Right atrium auricular region (tissue), 2 donors: ENCODE results near the gene C2CD3. TPM values are rescaled to one million over a fixed set of nuclear protein-coding genes. Genes with fewer than 3 reads are reported as not detected.

Experiments
- DNase-seq: peaks from one replicate; pipeline ENCODE4 v3.0.0-alpha.2; 2019; ENCODE audit warnings: low spot score
- H3K27ac ChIP-seq, 2 donors: fragments of 200-600 bp; sonication (generic); 1 replicate in 1 of 2; 2 replicates in 1 of 2; pipeline ENCODE4 v1.5.1; 2016 to 2019
- H3K27me3 ChIP-seq, 2 donors: fragments of 200-600 bp; sonication (generic); one replicate each; pipeline versions ENCODE4 v1.5.1 to v1.6.0; 2017 to 2019
- H3K36me3 ChIP-seq: fragments of 200-600 bp; sonication (generic); one replicate; pipeline ENCODE4 v1.5.1; 2016
- H3K4me1 ChIP-seq, 2 donors: fragments of 200-600 bp; sonication (generic); one replicate each; pipeline versions ENCODE4 v1.5.1 to v1.6.0; 2017 to 2019
- H3K4me3 ChIP-seq, 2 donors: fragments of 200-600 bp; sonication (generic); 1 replicate in 1 of 2; 2 replicates in 1 of 2; pipeline ENCODE4 v1.5.1; 2017 to 2019; ENCODE audit warnings: mild to moderate bottlenecking in 1 of 2, moderate library complexity in 1 of 2
- H3K9me3 ChIP-seq, 2 donors: fragments of 200-600 bp; sonication (generic); one replicate each; pipeline ENCODE4 v1.5.1; 2019
- total RNA-seq, 2 donors: library from RNA; depleted of rRNA; stranded (reverse); fragments of >200 nt; gene quantifications; one replicate each; pipeline ENCODE4 v1.1.0, GENCODE V29; 2016
- TF ChIP-seq, protein P1 (sequence below), 2 donors: fragments of 200-600 bp; sonication (generic); IDR thresholded peaks; one replicate each; pipeline ENCODE4 v1.5.1; 2019; ENCODE audit warnings: antibody characterized with exemption in 2 of 2

C2CD3 gene
- total RNA-seq, 2 donors from 2014 or later, result 15.0 to 15.4 TPM

GRCh38 chr11:74185695-74186094 is 14.9 kb upstream of the C2CD3 start:
- no peaks in the 10 kb centered on the region for H3K4me1 ChIP-seq
- H3K9me3 ChIP-seq, result peaks cover 0 to 2% of the 10 kb centered on the region in 2 donors
- H3K27me3 ChIP-seq, result no peaks in the 10 kb centered on the region
- H3K27ac ChIP-seq, result no peak overlapping the region
- DNase-seq, result no peak
- peaks cover 10% of the 10 kb centered on the region for H3K36me3 ChIP-seq
- TF ChIP-seq, protein P1, sequence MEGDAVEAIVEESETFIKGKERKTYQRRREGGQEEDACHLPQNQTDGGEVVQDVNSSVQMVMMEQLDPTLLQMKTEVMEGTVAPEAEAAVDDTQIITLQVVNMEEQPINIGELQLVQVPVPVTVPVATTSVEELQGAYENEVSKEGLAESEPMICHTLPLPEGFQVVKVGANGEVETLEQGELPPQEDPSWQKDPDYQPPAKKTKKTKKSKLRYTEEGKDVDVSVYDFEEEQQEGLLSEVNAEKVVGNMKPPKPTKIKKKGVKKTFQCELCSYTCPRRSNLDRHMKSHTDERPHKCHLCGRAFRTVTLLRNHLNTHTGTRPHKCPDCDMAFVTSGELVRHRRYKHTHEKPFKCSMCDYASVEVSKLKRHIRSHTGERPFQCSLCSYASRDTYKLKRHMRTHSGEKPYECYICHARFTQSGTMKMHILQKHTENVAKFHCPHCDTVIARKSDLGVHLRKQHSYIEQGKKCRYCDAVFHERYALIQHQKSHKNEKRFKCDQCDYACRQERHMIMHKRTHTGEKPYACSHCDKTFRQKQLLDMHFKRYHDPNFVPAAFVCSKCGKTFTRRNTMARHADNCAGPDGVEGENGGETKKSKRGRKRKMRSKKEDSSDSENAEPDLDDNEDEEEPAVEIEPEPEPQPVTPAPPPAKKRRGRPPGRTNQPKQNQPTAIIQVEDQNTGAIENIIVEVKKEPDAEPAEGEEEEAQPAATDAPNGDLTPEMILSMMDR (IDR thresholded peaks at IDR 0.05), result no peak
- H3K4me3 ChIP-seq, result no peak overlapping the region

DNA sequence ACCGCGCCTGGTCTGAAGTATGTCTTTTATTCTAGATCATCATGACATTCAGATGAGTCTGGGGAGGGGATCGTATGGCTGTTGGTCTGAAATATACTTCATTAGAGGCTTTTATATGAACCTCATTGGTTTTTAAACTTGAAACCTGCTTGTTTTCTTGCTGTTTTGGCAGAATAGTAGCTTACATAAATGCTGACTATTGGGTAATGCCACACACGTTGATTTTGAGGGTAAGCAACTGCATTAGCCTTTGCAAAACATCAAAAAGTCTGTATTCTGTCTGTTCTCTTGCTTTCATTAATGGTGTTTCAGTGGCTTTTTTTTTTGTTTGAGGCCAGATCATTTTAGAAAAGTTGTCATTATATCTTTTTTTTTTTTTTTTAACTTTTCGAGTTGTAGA is 14.5 kb upstream of the C2CD3 start:
- H3K4me1 ChIP-seq, result no peaks in the 10 kb centered on the region
- no peaks in the 10 kb centered on the region for H3K9me3 ChIP-seq
- TF ChIP-seq, protein P1 (IDR thresholded peaks at IDR 0.05), result no peak
- peaks cover 10% of the 10 kb centered on the region for H3K36me3 ChIP-seq
- H3K27me3 ChIP-seq, result no peaks in the 10 kb centered on the region
- H3K27ac ChIP-seq, result no peak overlapping the region
- DNase-seq, result no peak
- H3K4me3 ChIP-seq, result no peak overlapping the region

DNA sequence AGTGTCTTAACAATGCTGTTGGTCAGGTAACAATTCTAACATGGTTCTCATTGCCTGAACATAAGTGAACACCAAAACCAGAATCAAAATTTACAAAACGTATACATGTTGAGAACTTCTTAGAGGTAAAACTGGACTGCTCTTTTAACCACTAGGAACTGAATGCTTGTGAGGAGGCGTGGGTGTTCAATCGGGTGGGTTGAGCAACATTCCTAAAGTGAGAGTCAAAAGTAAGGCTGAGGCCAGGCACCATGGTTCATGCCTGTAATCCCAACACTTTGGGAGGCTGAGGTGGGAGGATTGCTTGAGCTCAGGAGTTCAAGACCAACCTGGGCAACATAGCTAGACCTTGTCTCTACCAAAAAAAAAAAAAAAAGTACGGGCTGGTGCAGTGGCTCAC is 11.8 kb upstream of the C2CD3 start:
- Histone ChIP-seq H3K27ac (no peak overlapping the region), H3K4me1 (no peaks in the 10 kb centered on the region), H3K27me3 (no peaks in the 10 kb centered on the region), H3K9me3 (no peaks in the 10 kb centered on the region), H3K4me3 (no peak overlapping the region), H3K36me3 (peaks cover 2% of the 10 kb centered on the region)
- TF ChIP-seq, protein P1 (IDR thresholded peaks at IDR 0.05), result no peak
- no peak for DNase-seq

DNA sequence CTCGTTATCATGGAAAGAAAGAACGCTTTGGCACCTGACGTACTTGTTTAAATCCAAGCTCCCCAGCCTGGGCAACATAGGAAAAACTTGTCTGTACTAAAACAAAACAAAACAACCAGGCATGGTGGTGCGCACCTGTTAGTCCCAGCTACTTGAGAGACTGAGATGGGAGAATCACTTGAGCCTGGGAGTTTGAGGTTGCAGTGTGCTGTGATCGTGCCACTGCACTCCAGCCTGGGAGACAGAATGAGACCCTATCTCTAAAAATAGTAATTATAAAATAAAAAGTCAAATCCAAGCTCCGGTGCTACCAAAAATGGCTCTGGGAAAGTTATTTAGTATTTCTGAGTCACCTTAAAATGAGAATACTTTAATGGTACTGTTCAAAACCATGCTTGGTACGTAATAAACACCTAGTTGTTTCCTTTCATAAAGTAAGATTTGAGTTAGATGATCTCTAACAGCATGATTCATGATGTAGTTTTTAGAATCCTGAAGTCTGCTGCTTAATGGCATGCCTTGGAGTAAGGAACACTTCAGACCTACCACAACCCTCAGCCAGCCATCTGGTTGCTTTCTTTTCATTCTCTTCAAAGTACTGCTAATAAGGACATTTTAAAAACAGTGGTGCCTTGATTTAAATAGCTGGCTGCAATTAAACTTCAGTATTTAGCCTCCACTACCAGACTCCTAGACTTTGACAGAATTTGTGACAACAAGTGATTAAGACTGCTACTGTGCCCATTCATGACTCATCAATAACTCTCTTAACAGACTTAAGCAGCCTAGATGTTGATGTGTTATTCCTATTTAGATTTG is 8.6 kb upstream of the C2CD3 start:
- Histone ChIP-seq H3K36me3 (no peaks in the 10 kb centered on the region), H3K27ac (no peak overlapping the region), H3K4me3 (no peak overlapping the region), H3K9me3 (no peaks in the 10 kb centered on the region), H3K27me3 (no peaks in the 10 kb centered on the region), H3K4me1 (no peaks in the 10 kb centered on the region)
- TF ChIP-seq, protein P1 (IDR thresholded peaks at IDR 0.05), result no peak
- no peak for DNase-seq

DNA sequence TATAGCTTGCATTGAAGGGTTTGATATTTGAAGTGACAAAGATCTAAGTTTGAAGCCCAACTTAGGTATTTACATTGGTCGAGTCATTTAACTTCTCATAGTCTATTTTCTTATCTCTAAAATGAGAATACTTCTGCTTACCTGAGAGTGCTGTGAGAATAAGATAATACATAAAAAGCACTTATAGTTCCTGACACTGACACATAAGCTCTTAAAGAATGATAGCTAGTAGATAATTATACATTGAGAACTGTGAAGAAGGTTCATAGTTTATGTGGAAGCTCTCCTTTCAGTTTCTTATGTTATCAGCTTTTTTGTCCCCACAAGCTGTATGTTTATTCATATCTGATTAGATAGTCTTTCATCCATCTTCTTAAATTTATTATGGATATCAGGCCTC is 5.1 kb upstream of the C2CD3 start:
- H3K4me3 ChIP-seq, result no peak overlapping the region
- peaks cover 0 to 14% of the 10 kb centered on the region in 2 donors for H3K4me1 ChIP-seq
- H3K9me3 ChIP-seq, result no peaks in the 10 kb centered on the region
- TF ChIP-seq, protein P1 (IDR thresholded peaks at IDR 0.05), result no peak
- no peaks in the 10 kb centered on the region for H3K36me3 ChIP-seq
- no peaks in the 10 kb centered on the region for H3K27me3 ChIP-seq
- H3K27ac ChIP-seq, result no peak overlapping the region
- no peak for DNase-seq

- Histone ChIP-seq H3K27ac (peak overlapping the region; percentile 90 to 92), H3K36me3 (peaks cover 7% of the 10 kb centered on the region), H3K27me3 (no peaks in the 10 kb centered on the region), H3K4me3 (peak overlapping the region; percentile 78 to 79), H3K9me3 (no peaks in the 10 kb centered on the region), H3K4me1 (peaks cover 0 to 29% of the 10 kb centered on the region in 2 donors)
- DNase-seq, result no peak
- TF ChIP-seq, protein P1 (IDR thresholded peaks at IDR 0.05), result no peak
These were observed 1.2 kb upstream of the C2CD3 start for GRCh38 chr11:74171997-74172396.
